ENCODE measurements around the gene SLC27A4.

GRCh38 chr9:128349125-128349524 lies 8.8 kb downstream of the SLC27A4 start:
- TF ChIP-seq CTCF (IDR thresholded peaks at IDR 0.05), result no peak
- TF ChIP-seq FOSB (CRISPR knock-in tag; IDR thresholded peaks at IDR 0.05), result no peak
- TF ChIP-seq KDM1A (IDR thresholded peaks at IDR 0.05; ENCODE audit: low read depth), result no peak

All from A549 (cell line).